Activated CD4-positive, alpha-beta memory T cell treated with anti-CD3 and anti-CD28 coated beads for 36 hours (primary cell): Measurements from ENCODE around the gene ANKRD26. TPM values are rescaled to one million over a fixed set of nuclear protein-coding genes. Genes with fewer than 3 reads are reported as not detected.

Experiments used
- CTCF ChIA-PET: fragments of 350-600 bp; sonication (Branson Sonifier 250); formaldehyde crosslinking; loops from one replicate; lab custom pipeline; 2021; ENCODE audit warnings: antibody characterized with exemption, inconsistent platforms; lab: Charles Lee
- POLR2A ChIA-PET: fragments of 350-600 bp; sonication (Branson Sonifier 250); formaldehyde crosslinking; loops from one replicate; lab custom pipeline; 2021; ENCODE audit warnings: antibody characterized with exemption; lab: Charles Lee
- DNase-seq: peaks from one replicate; pipeline ENCODE4 v3.0.0-alpha.2; 2020
- H3K27ac Mint-ChIP-seq: one replicate; pipeline ENCODE4 v1.8.0; 2021; ENCODE audit warnings: mixed read lengths
- H3K27me3 Mint-ChIP-seq: one replicate; pipeline ENCODE4 v1.8.0; 2021; ENCODE audit warnings: mixed read lengths
- H3K36me3 Mint-ChIP-seq: one replicate; pipeline ENCODE4 v1.8.0; 2021; ENCODE audit warnings: mixed read lengths
- H3K4me1 Mint-ChIP-seq: one replicate; pipeline ENCODE4 v1.8.0; 2021; ENCODE audit warnings: low read depth, mixed read lengths
- H3K4me3 Mint-ChIP-seq: one replicate; pipeline ENCODE4 v1.8.0; 2021; ENCODE audit warnings: mild to moderate bottlenecking, mixed read lengths
- H3K9me3 Mint-ChIP-seq: one replicate; pipeline ENCODE4 v1.8.0; 2021; ENCODE audit warnings: mixed read lengths
- intact Hi-C: fragments of 100-400 bp; cut with micrococcal nuclease; formaldehyde crosslinking; loops from one replicate; pipeline ENCODE4 v1.15.1; 2023
- total RNA-seq, 2 experiments: library from RNA; stranded (reverse); gene quantifications; one replicate each; pipeline ENCODE4 v1.2.3, GENCODE V29; 2021

The ANKRD26 gene
- total RNA-seq, 2 experiments from 2014 or later = 6.7 to 7.1 TPM

- ChIA-PET CTCF (no interaction called here), POLR2A (interaction anchor here (0.8 kb wide), 1 partner anchor 179 kb away, joined by 3 read pairs; no protein-coding TSS in a partner anchor)
- intact Hi-C loops = loop anchor here (10.0 kb wide), 1 partner anchor 75 kb away; no protein-coding TSS in a partner anchor
- Mint-ChIP-seq H3K4me1 (peaks cover 19% of the 10 kb centered on the region), H3K4me3 (no peak overlapping the region), H3K27me3 (no peaks in the 10 kb centered on the region), H3K9me3 (no peaks in the 10 kb centered on the region), H3K36me3 (no peaks in the 10 kb centered on the region), H3K27ac (no peak overlapping the region)
- DNase-seq = no peak
Observed at GRCh38 chr10:26959841-26960240, 140.5 kb downstream of the ANKRD26 start.

Other genes starting within 250 kb of the ANKRD26 start
- 10 to 100 TPM; 55.5 to 56.2 TPM for gene ABI1, start 239.5 kb downstream of the ANKRD26 start, total RNA-seq
- gene YME1L1, start 53.9 kb upstream of the ANKRD26 start, total RNA-seq = 100 to 1,000 TPM; 115 to 119 TPM
- 10 to 100 TPM; 44.2 to 50.4 TPM for gene MASTL, start 54.9 kb upstream of the ANKRD26 start, total RNA-seq
- gene ACBD5, start 140.3 kb upstream of the ANKRD26 start, total RNA-seq = 10 to 100 TPM; 14.6 to 15.1 TPM